Duodenal mucosa (tissue), 2 donors: ENCODE data around the gene FBXO42.
"Not testable (repeated sequence)": the region's sequence is repeated elsewhere in the genome, so short reads cannot be mapped to it uniquely, and the experiment has no call there.

Source experiments
- H3K27ac ChIP-seq: one replicate; pipeline ENCODE4 v1.7.0; 2013; ENCODE audit warnings: low read depth, low read length
- H3K27me3 ChIP-seq, 2 donors: one replicate each; pipeline ENCODE4 v1.7.0; 2013; ENCODE audit warnings: low read length in 2 of 2, control low read depth in 1 of 2; ENCODE audit not compliant: insufficient read depth in 2 of 2, control insufficient read depth in 1 of 2
- H3K36me3 ChIP-seq, 2 donors: one replicate each; pipeline ENCODE4 v1.7.0; 2013; ENCODE audit warnings: low read length in 2 of 2, control low read depth in 1 of 2; ENCODE audit not compliant: insufficient read depth in 2 of 2, control insufficient read depth in 1 of 2
- H3K4me1 ChIP-seq, 2 donors: one replicate each; pipeline ENCODE4 v1.7.0; 2013; ENCODE audit warnings: low read length in 2 of 2, control low read depth in 1 of 2; ENCODE audit not compliant: insufficient read depth in 2 of 2, control insufficient read depth in 1 of 2
- H3K4me3 ChIP-seq, 2 donors: one replicate each; pipeline ENCODE4 v1.7.0; 2013; ENCODE audit warnings: low read length in 2 of 2, low read depth in 1 of 2
- H3K9ac ChIP-seq, 2 donors: one replicate each; pipeline ENCODE4 v1.7.0; 2013; ENCODE audit warnings: low read length in 2 of 2, low read depth in 1 of 2
- H3K9me3 ChIP-seq, 2 donors: one replicate each; pipeline ENCODE4 v1.7.0; 2013; ENCODE audit warnings: low read length in 2 of 2, control low read depth in 1 of 2; ENCODE audit not compliant: control insufficient read depth in 1 of 2

FBXO42 gene

GRCh38 chr1:16352842-16353535 lies 709 bp upstream of the FBXO42 start:
- Histone ChIP-seq H3K36me3 (no peaks in the 10 kb centered on the region), H3K4me1 (peaks cover 11 to 14% of the 10 kb centered on the region in 2 donors), H3K27ac (peak overlapping the region; percentile 87), H3K4me3 (peak overlapping the region; percentile 86 to 91), H3K9ac (peak overlapping the region; percentile 79 to 96), H3K27me3 (no peaks in the 10 kb centered on the region), H3K9me3 (no peaks in the 10 kb centered on the region)

- Histone ChIP-seq H3K4me1 (peaks cover 11 to 14% of the 10 kb centered on the region in 2 donors), H3K9me3 (no peaks in the 10 kb centered on the region), H3K36me3 (no peaks in the 10 kb centered on the region), H3K27me3 (no peaks in the 10 kb centered on the region), H3K27ac (peak overlapping the region; percentile 87), H3K4me3 (peak overlapping the region; percentile 86 to 91), H3K9ac (peak overlapping the region; percentile 79 to 96)
Measured at GRCh38 chr1:16351456-16351993, 755 bp downstream of the FBXO42 start.

GRCh38 chr1:16349847-16350406 lies 2.4 kb downstream of the FBXO42 start:
- Histone ChIP-seq H3K9me3 (no peaks in the 10 kb centered on the region), H3K27ac (no peak overlapping the region), H3K27me3 (no peaks in the 10 kb centered on the region), H3K4me1 (peaks cover 11 to 14% of the 10 kb centered on the region in 2 donors), H3K36me3 (no peaks in the 10 kb centered on the region), H3K9ac (no peak overlapping the region), H3K4me3 (no peak overlapping the region)

GRCh38 chr1:16348414-16349182 lies 3.7 kb downstream of the FBXO42 start:
- H3K27ac ChIP-seq, result no peak overlapping the region
- H3K9ac ChIP-seq, result no peak overlapping the region

GRCh38 chr1:16343276-16343675 lies 9.0 kb downstream of the FBXO42 start:
- not testable (repeated sequence) for H3K27me3 ChIP-seq, H3K9me3 ChIP-seq, H3K9ac ChIP-seq, H3K4me1 ChIP-seq, H3K27ac ChIP-seq, H3K4me3 ChIP-seq, H3K36me3 ChIP-seq

More at GRCh38 chr1:16348414-16349182, 3.7 kb downstream of the FBXO42 start:
- Histone ChIP-seq H3K36me3 (no peaks in the 10 kb centered on the region), H3K4me1 (peaks cover 11 to 14% of the 10 kb centered on the region in 2 donors), H3K4me3 (no peak overlapping the region), H3K9me3 (no peaks in the 10 kb centered on the region), H3K27me3 (no peaks in the 10 kb centered on the region)

- Histone ChIP-seq H3K9ac (no peak overlapping the region), H3K27me3 (no peaks in the 10 kb centered on the region), H3K4me1 (no peaks in the 10 kb centered on the region), H3K4me3 (no peak overlapping the region), H3K27ac (no peak overlapping the region), H3K36me3 (no peaks in the 10 kb centered on the region), H3K9me3 (no peaks in the 10 kb centered on the region)
Measured at GRCh38 chr1:16342331-16343062, 9.8 kb downstream of the FBXO42 start.

- H3K9ac ChIP-seq, result no peak overlapping the region
- H3K4me3 ChIP-seq, result no peak overlapping the region
- H3K36me3 ChIP-seq, result no peaks in the 10 kb centered on the region
- no peak overlapping the region for H3K27ac ChIP-seq
- no peaks in the 10 kb centered on the region for H3K27me3 ChIP-seq
- no peaks in the 10 kb centered on the region for H3K4me1 ChIP-seq
- no peaks in the 10 kb centered on the region for H3K9me3 ChIP-seq
Measured at GRCh38 chr1:16340673-16341072, 11.6 kb downstream of the FBXO42 start.

GRCh38 chr1:16338961-16339360 lies 13.3 kb downstream of the FBXO42 start:
- H3K4me1 ChIP-seq, result peaks cover 0 to 3% of the 10 kb centered on the region in 2 donors
- H3K9ac ChIP-seq, result no peak overlapping the region
- no peak overlapping the region for H3K27ac ChIP-seq
- H3K9me3 ChIP-seq, result no peaks in the 10 kb centered on the region
- H3K36me3 ChIP-seq, result no peaks in the 10 kb centered on the region
- H3K27me3 ChIP-seq, result no peaks in the 10 kb centered on the region
- H3K4me3 ChIP-seq, result no peak overlapping the region

- H3K36me3 ChIP-seq, result no peaks in the 10 kb centered on the region
- H3K9me3 ChIP-seq, result no peaks in the 10 kb centered on the region
- no peak overlapping the region for H3K9ac ChIP-seq
- peaks cover 0 to 3% of the 10 kb centered on the region in 2 donors for H3K4me1 ChIP-seq
- no peak overlapping the region for H3K27ac ChIP-seq
- no peak overlapping the region for H3K4me3 ChIP-seq
- H3K27me3 ChIP-seq, result no peaks in the 10 kb centered on the region
Measured at GRCh38 chr1:16334655-16335340, 17.5 kb downstream of the FBXO42 start.
